Measurements from ENCODE around the gene GAPVD1. TPM values are rescaled to one million over a fixed set of nuclear protein-coding genes. Genes with fewer than 3 reads are reported as not detected.

GAPVD1 gene
- total and polyA plus RNA-seq, 10 of the 15 experiments (the other 5 are each of a cell fraction or from before 2014, with no cell fraction given) = 4.3 to 36.6 (median 25.9) TPM

DNA sequence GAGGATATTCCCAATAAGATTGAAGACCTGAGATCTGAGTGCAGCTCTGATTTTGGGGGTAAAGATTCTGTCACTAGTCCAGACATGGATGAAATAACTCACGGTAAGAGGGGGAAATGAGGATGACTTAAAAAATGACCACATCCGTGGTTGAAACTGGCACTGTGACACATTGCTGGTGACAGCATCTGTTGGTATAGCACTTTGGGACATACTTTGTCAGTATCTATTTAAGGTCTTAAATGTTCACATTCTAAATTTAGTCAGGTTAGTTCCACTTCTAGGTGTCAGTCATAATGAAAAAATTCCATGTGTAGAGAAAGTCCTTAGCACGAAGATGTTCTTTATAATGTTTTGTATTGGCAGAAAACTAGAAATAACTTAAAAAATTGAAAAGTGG, 70.9 kb downstream of the GAPVD1 start (continued):
- TF ChIP-seq, protein P1, sequence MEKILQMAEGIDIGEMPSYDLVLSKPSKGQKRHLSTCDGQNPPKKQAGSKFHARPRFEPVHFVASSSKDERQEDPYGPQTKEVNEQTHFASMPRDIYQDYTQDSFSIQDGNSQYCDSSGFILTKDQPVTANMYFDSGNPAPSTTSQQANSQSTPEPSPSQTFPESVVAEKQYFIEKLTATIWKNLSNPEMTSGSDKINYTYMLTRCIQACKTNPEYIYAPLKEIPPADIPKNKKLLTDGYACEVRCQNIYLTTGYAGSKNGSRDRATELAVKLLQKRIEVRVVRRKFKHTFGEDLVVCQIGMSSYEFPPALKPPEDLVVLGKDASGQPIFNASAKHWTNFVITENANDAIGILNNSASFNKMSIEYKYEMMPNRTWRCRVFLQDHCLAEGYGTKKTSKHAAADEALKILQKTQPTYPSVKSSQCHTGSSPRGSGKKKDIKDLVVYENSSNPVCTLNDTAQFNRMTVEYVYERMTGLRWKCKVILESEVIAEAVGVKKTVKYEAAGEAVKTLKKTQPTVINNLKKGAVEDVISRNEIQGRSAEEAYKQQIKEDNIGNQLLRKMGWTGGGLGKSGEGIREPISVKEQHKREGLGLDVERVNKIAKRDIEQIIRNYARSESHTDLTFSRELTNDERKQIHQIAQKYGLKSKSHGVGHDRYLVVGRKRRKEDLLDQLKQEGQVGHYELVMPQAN (conservative IDR thresholded peaks at IDR 0.05) = no peak
- no peak for TF ChIP-seq CBX3 (IDR thresholded peaks at IDR 0.05; ENCODE audit: borderline replicate concordance, low read depth)
- 0 out of 4 replicates have a peak, but pooled peaks of 1 of the 2 experiments have one; percentile 28 for TF ChIP-seq SRF (IDR thresholded peaks at IDR 0.05; ENCODE audit: low read depth in 2 of 2, low read length in 2 of 2)
- peak; percentile 44; the same call in 1 of the 2 replicates for TF ChIP-seq DPF2 (IDR thresholded peaks at IDR 0.05)
- TF ChIP-seq YBX1 (IDR thresholded peaks at IDR 0.05) = no peak
- peak in 1 of 2 experiments; percentile 62; a peak in 2 of 4 replicates for TF ChIP-seq EP300 (IDR thresholded peaks at IDR 0.05; ENCODE audit: borderline replicate concordance in 1 of 2, control insufficient read depth in 1 of 2, low read depth in 2 of 2, low read length in 2 of 2)
- no peak for TF ChIP-seq CHD4 (IDR thresholded peaks at IDR 0.05)
- no peak for TF ChIP-seq ZSCAN29 (IDR thresholded peaks at IDR 0.05)
- peak; percentile 70; the same call in 1 of the 2 replicates for TF ChIP-seq PAX5 (IDR thresholded peaks at IDR 0.05; ENCODE audit: borderline replicate concordance, low read depth, low read length)
- TF ChIP-seq HCFC1 (IDR thresholded peaks at IDR 0.05; ENCODE audit: low read length) = no peak
- TF ChIP-seq MEF2B (IDR thresholded peaks at IDR 0.05; ENCODE audit: partially characterized antibody, poor library complexity, severe bottlenecking) = peak; percentile 75
- TF ChIP-seq TCF12 (IDR thresholded peaks at IDR 0.05; ENCODE audit: low read depth, low read length) = 0 out of 2 replicates have a peak, but pooled peaks have one; percentile 41
- peak; percentile 98 for TF ChIP-seq NFIC (IDR thresholded peaks at IDR 0.05; ENCODE audit: low read depth, low read length)
- TF ChIP-seq, protein P2, sequence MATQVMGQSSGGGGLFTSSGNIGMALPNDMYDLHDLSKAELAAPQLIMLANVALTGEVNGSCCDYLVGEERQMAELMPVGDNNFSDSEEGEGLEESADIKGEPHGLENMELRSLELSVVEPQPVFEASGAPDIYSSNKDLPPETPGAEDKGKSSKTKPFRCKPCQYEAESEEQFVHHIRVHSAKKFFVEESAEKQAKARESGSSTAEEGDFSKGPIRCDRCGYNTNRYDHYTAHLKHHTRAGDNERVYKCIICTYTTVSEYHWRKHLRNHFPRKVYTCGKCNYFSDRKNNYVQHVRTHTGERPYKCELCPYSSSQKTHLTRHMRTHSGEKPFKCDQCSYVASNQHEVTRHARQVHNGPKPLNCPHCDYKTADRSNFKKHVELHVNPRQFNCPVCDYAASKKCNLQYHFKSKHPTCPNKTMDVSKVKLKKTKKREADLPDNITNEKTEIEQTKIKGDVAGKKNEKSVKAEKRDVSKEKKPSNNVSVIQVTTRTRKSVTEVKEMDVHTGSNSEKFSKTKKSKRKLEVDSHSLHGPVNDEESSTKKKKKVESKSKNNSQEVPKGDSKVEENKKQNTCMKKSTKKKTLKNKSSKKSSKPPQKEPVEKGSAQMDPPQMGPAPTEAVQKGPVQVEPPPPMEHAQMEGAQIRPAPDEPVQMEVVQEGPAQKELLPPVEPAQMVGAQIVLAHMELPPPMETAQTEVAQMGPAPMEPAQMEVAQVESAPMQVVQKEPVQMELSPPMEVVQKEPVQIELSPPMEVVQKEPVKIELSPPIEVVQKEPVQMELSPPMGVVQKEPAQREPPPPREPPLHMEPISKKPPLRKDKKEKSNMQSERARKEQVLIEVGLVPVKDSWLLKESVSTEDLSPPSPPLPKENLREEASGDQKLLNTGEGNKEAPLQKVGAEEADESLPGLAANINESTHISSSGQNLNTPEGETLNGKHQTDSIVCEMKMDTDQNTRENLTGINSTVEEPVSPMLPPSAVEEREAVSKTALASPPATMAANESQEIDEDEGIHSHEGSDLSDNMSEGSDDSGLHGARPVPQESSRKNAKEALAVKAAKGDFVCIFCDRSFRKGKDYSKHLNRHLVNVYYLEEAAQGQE (IDR thresholded peaks at IDR 0.05; ENCODE audit: low read depth, low read length) = no peak
- TF ChIP-seq RUNX3 (IDR thresholded peaks at IDR 0.05; ENCODE audit: low read length) = peak; percentile 100
- TF ChIP-seq RBBP5 (conservative IDR thresholded peaks at IDR 0.05) = no peak
- TF ChIP-seq SPI1 (IDR thresholded peaks at IDR 0.05; ENCODE audit: borderline replicate concordance, insufficient read depth, low read depth, low read length) = peak; percentile 15; the same call in 1 of the 2 replicates
- TF ChIP-seq, protein P3, sequence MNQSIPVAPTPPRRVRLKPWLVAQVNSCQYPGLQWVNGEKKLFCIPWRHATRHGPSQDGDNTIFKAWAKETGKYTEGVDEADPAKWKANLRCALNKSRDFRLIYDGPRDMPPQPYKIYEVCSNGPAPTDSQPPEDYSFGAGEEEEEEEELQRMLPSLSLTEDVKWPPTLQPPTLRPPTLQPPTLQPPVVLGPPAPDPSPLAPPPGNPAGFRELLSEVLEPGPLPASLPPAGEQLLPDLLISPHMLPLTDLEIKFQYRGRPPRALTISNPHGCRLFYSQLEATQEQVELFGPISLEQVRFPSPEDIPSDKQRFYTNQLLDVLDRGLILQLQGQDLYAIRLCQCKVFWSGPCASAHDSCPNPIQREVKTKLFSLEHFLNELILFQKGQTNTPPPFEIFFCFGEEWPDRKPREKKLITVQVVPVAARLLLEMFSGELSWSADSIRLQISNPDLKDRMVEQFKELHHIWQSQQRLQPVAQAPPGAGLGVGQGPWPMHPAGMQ (IDR thresholded peaks at IDR 0.05; ENCODE audit: borderline replicate concordance) = no peak
- TF ChIP-seq, protein P4, sequence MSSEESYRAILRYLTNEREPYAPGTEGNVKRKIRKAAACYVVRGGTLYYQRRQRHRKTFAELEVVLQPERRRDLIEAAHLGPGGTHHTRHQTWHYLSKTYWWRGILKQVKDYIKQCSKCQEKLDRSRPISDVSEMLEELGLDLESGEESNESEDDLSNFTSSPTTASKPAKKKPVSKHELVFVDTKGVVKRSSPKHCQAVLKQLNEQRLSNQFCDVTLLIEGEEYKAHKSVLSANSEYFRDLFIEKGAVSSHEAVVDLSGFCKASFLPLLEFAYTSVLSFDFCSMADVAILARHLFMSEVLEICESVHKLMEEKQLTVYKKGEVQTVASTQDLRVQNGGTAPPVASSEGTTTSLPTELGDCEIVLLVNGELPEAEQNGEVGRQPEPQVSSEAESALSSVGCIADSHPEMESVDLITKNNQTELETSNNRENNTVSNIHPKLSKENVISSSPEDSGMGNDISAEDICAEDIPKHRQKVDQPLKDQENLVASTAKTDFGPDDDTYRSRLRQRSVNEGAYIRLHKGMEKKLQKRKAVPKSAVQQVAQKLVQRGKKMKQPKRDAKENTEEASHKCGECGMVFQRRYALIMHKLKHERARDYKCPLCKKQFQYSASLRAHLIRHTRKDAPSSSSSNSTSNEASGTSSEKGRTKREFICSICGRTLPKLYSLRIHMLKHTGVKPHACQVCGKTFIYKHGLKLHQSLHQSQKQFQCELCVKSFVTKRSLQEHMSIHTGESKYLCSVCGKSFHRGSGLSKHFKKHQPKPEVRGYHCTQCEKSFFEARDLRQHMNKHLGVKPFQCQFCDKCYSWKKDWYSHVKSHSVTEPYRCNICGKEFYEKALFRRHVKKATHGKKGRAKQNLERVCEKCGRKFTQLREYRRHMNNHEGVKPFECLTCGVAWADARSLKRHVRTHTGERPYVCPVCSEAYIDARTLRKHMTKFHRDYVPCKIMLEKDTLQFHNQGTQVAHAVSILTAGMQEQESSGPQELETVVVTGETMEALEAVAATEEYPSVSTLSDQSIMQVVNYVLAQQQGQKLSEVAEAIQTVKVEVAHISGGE (CRISPR knock-in tag; IDR thresholded peaks at IDR 0.05) = no peak

Data from GM12878 (cell line).